Measurements from ENCODE around the gene TMEM178B.

TMEM178B gene

DNA sequence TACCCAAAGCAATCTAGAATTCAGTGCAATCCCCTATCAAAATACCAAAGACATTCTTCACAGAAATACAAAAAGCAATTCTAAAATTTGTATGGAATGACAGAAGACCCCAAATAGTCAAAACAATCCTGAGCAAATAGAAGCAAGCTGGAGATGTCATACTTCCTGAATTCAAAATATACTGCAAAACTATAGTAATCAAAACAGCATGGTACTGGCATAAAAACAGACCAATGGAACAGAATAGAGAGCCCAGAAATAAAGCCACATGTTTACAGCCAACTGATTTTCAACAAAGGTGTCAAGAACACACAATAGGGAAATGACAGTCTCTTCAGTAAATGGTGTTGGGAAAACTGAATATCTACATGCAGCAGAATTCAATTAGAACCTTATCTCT is 353.3 kb downstream of the TMEM178B start:
- Histone ChIP-seq H3K27ac (ENCODE audit: low read depth, low read length) (no peak overlapping the region), H3K4me3 (ENCODE audit: low read depth, low read length) (no peak overlapping the region), H3K36me3 (ENCODE audit: insufficient read depth, low read length) (no peaks in the 10 kb centered on the region), H2AFZ (ENCODE audit: low read length, unreplicated experiment) (no peak overlapping the region), H3K27me3 (ENCODE audit: insufficient read depth, low read length) (no peaks in the 10 kb centered on the region), H3K79me2 (ENCODE audit: control insufficient read depth, insufficient read depth, low read length, unreplicated experiment) (no peaks in the 10 kb centered on the region), H3K4me1 (ENCODE audit: control insufficient read depth, insufficient read depth, low read length, unreplicated experiment) (no peaks in the 10 kb centered on the region)

DNA sequence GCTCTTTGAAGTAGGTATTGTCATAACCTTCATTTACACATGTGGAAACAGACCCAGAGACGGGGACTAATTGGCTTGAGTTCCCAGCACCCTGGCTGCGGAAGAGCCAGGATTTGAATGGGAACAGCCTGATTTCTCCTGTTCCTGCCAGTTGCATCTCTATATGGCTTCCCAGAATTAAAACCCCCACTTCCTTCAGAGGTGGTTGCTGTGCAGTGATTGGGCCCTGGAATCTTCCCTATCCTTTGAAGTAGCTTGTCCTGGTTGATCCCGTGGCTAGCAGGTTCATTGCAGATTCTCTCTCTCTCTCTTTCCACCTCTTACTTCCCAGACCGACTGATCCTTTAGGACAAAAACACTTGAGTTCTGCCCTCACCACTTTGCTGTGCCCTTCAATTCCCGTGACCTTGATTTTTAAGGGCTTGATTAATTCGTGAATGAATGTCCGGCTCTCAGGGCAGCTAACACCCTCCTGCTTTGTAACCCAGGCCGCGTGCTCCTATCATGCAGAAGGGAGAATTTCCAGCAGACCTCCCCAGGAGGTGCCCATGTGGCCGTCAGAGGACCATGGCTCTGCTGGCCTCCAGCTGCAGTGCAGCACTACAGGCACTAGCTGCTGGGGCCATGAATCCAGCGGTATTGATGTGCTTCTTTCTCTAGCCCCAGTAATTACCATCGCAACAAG is 356.7 kb downstream of the TMEM178B start:
- Histone ChIP-seq H3K4me3 (ENCODE audit: low read depth, low read length) (no peak overlapping the region), H3K27ac (ENCODE audit: low read depth, low read length) (no peak overlapping the region)

GRCh38 chr7:141431140-141431479 is 357.2 kb downstream of the TMEM178B start:
- H3K79me2 ChIP-seq (ENCODE audit: control insufficient read depth, insufficient read depth, low read length, unreplicated experiment), result no peaks in the 10 kb centered on the region
- H2AFZ ChIP-seq (ENCODE audit: low read length, unreplicated experiment), result no peak overlapping the region
- H3K4me3 ChIP-seq (ENCODE audit: low read depth, low read length), result no peak overlapping the region
- H3K27ac ChIP-seq (ENCODE audit: low read depth, low read length), result no peak overlapping the region
- no peaks in the 10 kb centered on the region for H3K4me1 ChIP-seq (ENCODE audit: control insufficient read depth, insufficient read depth, low read length, unreplicated experiment)
- no peaks in the 10 kb centered on the region for H3K27me3 ChIP-seq (ENCODE audit: insufficient read depth, low read length)
- no peaks in the 10 kb centered on the region for H3K36me3 ChIP-seq (ENCODE audit: insufficient read depth, low read length)

More for the DNA sequence above, 356.7 kb downstream of the TMEM178B start:
- Histone ChIP-seq H3K36me3 (ENCODE audit: insufficient read depth, low read length) (no peaks in the 10 kb centered on the region), H3K27me3 (ENCODE audit: insufficient read depth, low read length) (no peaks in the 10 kb centered on the region), H2AFZ (ENCODE audit: low read length, unreplicated experiment) (no peak overlapping the region), H3K79me2 (ENCODE audit: control insufficient read depth, insufficient read depth, low read length, unreplicated experiment) (no peaks in the 10 kb centered on the region), H3K4me1 (ENCODE audit: control insufficient read depth, insufficient read depth, low read length, unreplicated experiment) (no peaks in the 10 kb centered on the region)

- Histone ChIP-seq H3K79me2 (ENCODE audit: control insufficient read depth, insufficient read depth, low read length, unreplicated experiment) (no peaks in the 10 kb centered on the region), H3K4me1 (ENCODE audit: control insufficient read depth, insufficient read depth, low read length, unreplicated experiment) (no peaks in the 10 kb centered on the region), H3K36me3 (ENCODE audit: insufficient read depth, low read length) (no peaks in the 10 kb centered on the region), H2AFZ (ENCODE audit: low read length, unreplicated experiment) (no peak overlapping the region), H3K27me3 (ENCODE audit: insufficient read depth, low read length) (no peaks in the 10 kb centered on the region), H3K4me3 (ENCODE audit: low read depth, low read length) (no peak overlapping the region), H3K27ac (ENCODE audit: low read depth, low read length) (no peak overlapping the region)
Observed at GRCh38 chr7:141431711-141432110, 357.8 kb downstream of the TMEM178B start.

DNA sequence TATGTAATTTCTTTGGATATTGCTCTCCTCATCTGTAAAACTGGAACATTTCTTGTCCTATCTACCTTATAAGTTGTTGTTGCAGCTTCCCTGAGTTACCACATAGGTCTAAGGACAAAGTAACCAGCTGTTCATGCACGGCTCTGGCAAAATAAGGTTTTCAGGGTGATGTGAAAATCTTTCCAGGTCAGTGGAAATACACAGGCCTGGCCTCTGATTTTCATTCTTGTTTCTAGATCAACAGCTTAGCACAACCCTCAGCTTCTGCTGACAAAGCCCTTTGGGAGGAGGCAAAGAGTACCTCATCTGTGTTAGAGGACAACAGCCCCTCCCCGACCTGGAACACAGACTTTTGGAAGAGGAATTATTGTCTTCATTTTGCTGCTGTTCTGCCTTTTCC is 359.8 kb downstream of the TMEM178B start:
- Histone ChIP-seq H3K27ac (ENCODE audit: low read depth, low read length) (no peak overlapping the region), H2AFZ (ENCODE audit: low read length, unreplicated experiment) (no peak overlapping the region), H3K27me3 (ENCODE audit: insufficient read depth, low read length) (no peaks in the 10 kb centered on the region), H3K36me3 (ENCODE audit: insufficient read depth, low read length) (no peaks in the 10 kb centered on the region), H3K4me1 (ENCODE audit: control insufficient read depth, insufficient read depth, low read length, unreplicated experiment) (no peaks in the 10 kb centered on the region), H3K4me3 (ENCODE audit: low read depth, low read length) (no peak overlapping the region), H3K79me2 (ENCODE audit: control insufficient read depth, insufficient read depth, low read length, unreplicated experiment) (no peaks in the 10 kb centered on the region)

- Histone ChIP-seq H3K27me3 (ENCODE audit: insufficient read depth, low read length) (no peaks in the 10 kb centered on the region), H3K79me2 (ENCODE audit: control insufficient read depth, insufficient read depth, low read length, unreplicated experiment) (no peaks in the 10 kb centered on the region)
Observed at GRCh38 chr7:141436139-141436538, 362.3 kb downstream of the TMEM178B start.

DNA sequence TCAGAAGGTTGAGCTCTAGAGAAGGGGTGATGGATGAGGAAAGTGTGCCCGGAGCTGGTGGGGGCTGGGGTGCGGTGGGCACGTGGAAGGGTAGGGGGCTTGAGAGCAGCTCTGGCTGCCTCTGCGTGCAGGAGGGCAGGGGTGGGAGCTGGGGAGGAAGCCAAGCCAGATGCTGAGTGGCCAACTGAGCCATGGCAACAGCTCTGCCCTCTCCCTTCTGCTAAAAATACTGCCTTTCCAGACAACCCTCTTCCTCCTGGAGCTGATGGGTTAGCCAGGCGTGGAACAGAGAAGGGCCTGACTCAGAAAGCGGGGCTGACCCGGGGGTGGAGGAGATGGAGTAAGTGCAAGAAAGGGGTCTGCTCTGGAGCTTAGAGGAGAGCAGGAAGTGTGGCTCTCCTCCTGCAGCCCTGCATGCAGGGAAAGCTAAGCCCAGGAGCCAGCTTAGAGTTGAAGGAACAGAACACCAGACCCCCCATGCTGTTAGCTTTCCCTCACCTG is 362.8 kb downstream of the TMEM178B start:
- no peaks in the 10 kb centered on the region for H3K27me3 ChIP-seq (ENCODE audit: insufficient read depth, low read length)
- H3K36me3 ChIP-seq (ENCODE audit: insufficient read depth, low read length), result no peaks in the 10 kb centered on the region
- H2AFZ ChIP-seq (ENCODE audit: low read length, unreplicated experiment), result no peak overlapping the region
- no peak overlapping the region for H3K4me3 ChIP-seq (ENCODE audit: low read depth, low read length)
- no peaks in the 10 kb centered on the region for H3K4me1 ChIP-seq (ENCODE audit: control insufficient read depth, insufficient read depth, low read length, unreplicated experiment)
- H3K27ac ChIP-seq (ENCODE audit: low read depth, low read length), result no peak overlapping the region
- no peaks in the 10 kb centered on the region for H3K79me2 ChIP-seq (ENCODE audit: control insufficient read depth, insufficient read depth, low read length, unreplicated experiment)

More at GRCh38 chr7:141436139-141436538, 362.3 kb downstream of the TMEM178B start:
- Histone ChIP-seq H2AFZ (ENCODE audit: low read length, unreplicated experiment) (no peak overlapping the region), H3K27ac (ENCODE audit: low read depth, low read length) (no peak overlapping the region), H3K36me3 (ENCODE audit: insufficient read depth, low read length) (no peaks in the 10 kb centered on the region), H3K4me1 (ENCODE audit: control insufficient read depth, insufficient read depth, low read length, unreplicated experiment) (no peaks in the 10 kb centered on the region), H3K4me3 (ENCODE audit: low read depth, low read length) (no peak overlapping the region)

GRCh38 chr7:141439164-141439563 is 365.3 kb downstream of the TMEM178B start:
- Histone ChIP-seq H3K27ac (ENCODE audit: low read depth, low read length) (no peak overlapping the region), H3K79me2 (ENCODE audit: control insufficient read depth, insufficient read depth, low read length, unreplicated experiment) (no peaks in the 10 kb centered on the region), H3K27me3 (ENCODE audit: insufficient read depth, low read length) (no peaks in the 10 kb centered on the region; the same call in 1 of the 2 replicates), H3K4me1 (ENCODE audit: control insufficient read depth, insufficient read depth, low read length, unreplicated experiment) (no peaks in the 10 kb centered on the region), H3K36me3 (ENCODE audit: insufficient read depth, low read length) (no peaks in the 10 kb centered on the region), H3K4me3 (ENCODE audit: low read depth, low read length) (no peak overlapping the region), H2AFZ (ENCODE audit: low read length, unreplicated experiment) (no peak overlapping the region)

- no peak overlapping the region for H3K27ac ChIP-seq (ENCODE audit: low read depth, low read length)
- H3K27me3 ChIP-seq (ENCODE audit: insufficient read depth, low read length), result no peaks in the 10 kb centered on the region; the same call in 1 of the 2 replicates
- no peaks in the 10 kb centered on the region for H3K36me3 ChIP-seq (ENCODE audit: insufficient read depth, low read length)
- H3K79me2 ChIP-seq (ENCODE audit: control insufficient read depth, insufficient read depth, low read length, unreplicated experiment), result no peaks in the 10 kb centered on the region
- no peak overlapping the region for H2AFZ ChIP-seq (ENCODE audit: low read length, unreplicated experiment)
- H3K4me1 ChIP-seq (ENCODE audit: control insufficient read depth, insufficient read depth, low read length, unreplicated experiment), result no peaks in the 10 kb centered on the region
- no peak overlapping the region for H3K4me3 ChIP-seq (ENCODE audit: low read depth, low read length)
Observed at GRCh38 chr7:141439776-141440175, 365.9 kb downstream of the TMEM178B start.

DNA sequence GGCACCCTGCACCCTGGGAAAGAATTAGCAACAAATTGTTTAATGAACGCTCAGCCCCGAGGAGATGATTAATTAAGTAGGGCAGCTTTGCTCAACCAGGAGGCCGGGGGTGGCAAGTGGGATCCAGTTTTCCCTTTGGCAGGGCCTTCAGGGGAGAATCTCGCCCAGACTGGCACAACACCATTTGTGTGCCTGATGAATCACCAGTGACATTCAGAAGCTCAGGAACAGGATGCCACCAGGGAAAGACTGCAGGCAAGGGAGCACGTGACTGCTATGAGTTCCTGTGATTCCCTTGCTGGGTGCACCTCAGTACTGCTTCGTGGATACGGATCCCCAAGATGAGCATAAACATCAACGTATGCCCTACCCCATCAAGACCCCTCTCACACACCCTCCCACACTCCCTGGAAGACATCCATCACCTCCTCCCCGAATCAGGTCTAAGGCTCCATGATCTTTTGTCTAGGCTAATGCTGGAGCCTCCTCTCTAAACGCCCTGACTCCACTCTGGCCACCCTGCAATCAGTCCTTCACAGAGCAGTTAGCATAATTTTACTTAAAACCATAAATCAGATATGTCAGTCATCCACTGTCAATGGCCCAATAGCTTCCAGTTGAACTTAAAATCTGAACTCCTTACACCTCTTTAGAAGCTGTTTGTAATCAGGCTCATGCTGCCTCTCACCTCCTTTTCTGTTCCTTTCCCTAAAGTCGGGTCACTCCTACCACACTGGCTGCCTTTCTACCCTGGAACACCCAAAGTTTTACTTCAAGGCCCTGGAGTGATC is 368.2 kb downstream of the TMEM178B start:
- H2AFZ ChIP-seq (ENCODE audit: low read length, unreplicated experiment), result no peak overlapping the region
- H3K27me3 ChIP-seq (ENCODE audit: insufficient read depth, low read length), result no peaks in the 10 kb centered on the region; the same call in 1 of the 2 replicates
- H3K79me2 ChIP-seq (ENCODE audit: control insufficient read depth, insufficient read depth, low read length, unreplicated experiment), result no peaks in the 10 kb centered on the region
- H3K4me3 ChIP-seq (ENCODE audit: low read depth, low read length), result no peak overlapping the region
- no peak overlapping the region for H3K27ac ChIP-seq (ENCODE audit: low read depth, low read length)
- H3K4me1 ChIP-seq (ENCODE audit: control insufficient read depth, insufficient read depth, low read length, unreplicated experiment), result no peaks in the 10 kb centered on the region
- H3K36me3 ChIP-seq (ENCODE audit: insufficient read depth, low read length), result no peaks in the 10 kb centered on the region

GRCh38 chr7:141442781-141443180 is 368.9 kb downstream of the TMEM178B start:
- H3K36me3 ChIP-seq (ENCODE audit: insufficient read depth, low read length), result no peaks in the 10 kb centered on the region
- H3K27me3 ChIP-seq (ENCODE audit: insufficient read depth, low read length), result no peaks in the 10 kb centered on the region; the same call in 1 of the 2 replicates
- no peak overlapping the region for H3K27ac ChIP-seq (ENCODE audit: low read depth, low read length)
- H3K4me3 ChIP-seq (ENCODE audit: low read depth, low read length), result no peak overlapping the region
- no peak overlapping the region for H2AFZ ChIP-seq (ENCODE audit: low read length, unreplicated experiment)
- H3K4me1 ChIP-seq (ENCODE audit: control insufficient read depth, insufficient read depth, low read length, unreplicated experiment), result no peaks in the 10 kb centered on the region
- no peaks in the 10 kb centered on the region for H3K79me2 ChIP-seq (ENCODE audit: control insufficient read depth, insufficient read depth, low read length, unreplicated experiment)

Measured in ACC112 (cell line).